Measurements from ENCODE around the gene PPFIA1. TPM values are rescaled to one million over a fixed set of nuclear protein-coding genes. Genes with fewer than 3 reads are reported as not detected.

PPFIA1 gene
- total RNA-seq, 2 experiments from 2014 or later: 34.6 to 53.9 TPM

DNA sequence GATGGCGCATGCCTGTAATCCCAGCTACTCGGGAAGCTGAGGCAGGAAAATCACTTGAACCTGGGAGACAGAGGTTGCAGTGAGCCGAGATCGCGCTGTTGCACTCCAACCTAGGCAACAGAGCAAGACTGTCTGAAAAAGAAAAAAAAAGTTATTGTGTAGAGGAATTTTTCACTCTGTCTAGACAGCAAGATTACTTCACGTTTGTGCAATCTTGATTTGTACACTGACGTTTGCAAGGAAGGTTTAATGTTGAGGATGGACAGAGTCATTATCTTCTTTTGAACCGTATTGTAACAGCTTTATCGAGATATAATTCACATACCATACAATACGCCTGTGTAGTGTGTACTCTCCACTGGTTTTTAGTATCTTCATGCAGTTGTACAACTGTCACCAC is 131.5 kb downstream of the PPFIA1 start:
- Histone ChIP-seq H3K4me2 (ENCODE audit: low read length) (no peak overlapping the region), H3K79me2 (ENCODE audit: insufficient read depth, low read depth, low read length) (no peaks in the 10 kb centered on the region), H3K36me3 (ENCODE audit: insufficient read depth, low read length) (no peaks in the 10 kb centered on the region), H2AFZ (ENCODE audit: low read length) (no peak overlapping the region), H3K4me1 (ENCODE audit: insufficient read depth, low read length, poor library complexity, severe bottlenecking) (peaks cover 14% of the 10 kb centered on the region), H3K27ac (ENCODE audit: low read depth, low read length, poor library complexity, severe bottlenecking) (no peak overlapping the region), H3K9me3 (ENCODE audit: low read length) (no peaks in the 10 kb centered on the region), H3K9me2 (ENCODE audit: insufficient read depth, low read length) (no peaks in the 10 kb centered on the region), H3K4me3 (ENCODE audit: low read depth, low read length, poor library complexity, severe bottlenecking) (no peak overlapping the region), H4K20me1 (ENCODE audit: insufficient read depth, low read length) (no peaks in the 10 kb centered on the region; the same call in 1 of the 2 replicates)
- CTCF ChIA-PET (ENCODE audit: unreplicated experiment): no interaction called here
- no peak for TF ChIP-seq EZH2phosphoT487 (IDR thresholded peaks at IDR 0.05; ENCODE audit: borderline replicate concordance, low read depth, low read length)
- TF ChIP-seq, protein P1, sequence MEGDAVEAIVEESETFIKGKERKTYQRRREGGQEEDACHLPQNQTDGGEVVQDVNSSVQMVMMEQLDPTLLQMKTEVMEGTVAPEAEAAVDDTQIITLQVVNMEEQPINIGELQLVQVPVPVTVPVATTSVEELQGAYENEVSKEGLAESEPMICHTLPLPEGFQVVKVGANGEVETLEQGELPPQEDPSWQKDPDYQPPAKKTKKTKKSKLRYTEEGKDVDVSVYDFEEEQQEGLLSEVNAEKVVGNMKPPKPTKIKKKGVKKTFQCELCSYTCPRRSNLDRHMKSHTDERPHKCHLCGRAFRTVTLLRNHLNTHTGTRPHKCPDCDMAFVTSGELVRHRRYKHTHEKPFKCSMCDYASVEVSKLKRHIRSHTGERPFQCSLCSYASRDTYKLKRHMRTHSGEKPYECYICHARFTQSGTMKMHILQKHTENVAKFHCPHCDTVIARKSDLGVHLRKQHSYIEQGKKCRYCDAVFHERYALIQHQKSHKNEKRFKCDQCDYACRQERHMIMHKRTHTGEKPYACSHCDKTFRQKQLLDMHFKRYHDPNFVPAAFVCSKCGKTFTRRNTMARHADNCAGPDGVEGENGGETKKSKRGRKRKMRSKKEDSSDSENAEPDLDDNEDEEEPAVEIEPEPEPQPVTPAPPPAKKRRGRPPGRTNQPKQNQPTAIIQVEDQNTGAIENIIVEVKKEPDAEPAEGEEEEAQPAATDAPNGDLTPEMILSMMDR (conservative IDR thresholded peaks at IDR 0.05; ENCODE audit: low read length): no peak
- POLR2A ChIA-PET: no interaction called here
- DNase-seq (ENCODE audit: low spot score): no peak
- intact Hi-C loops (cut with micrococcal nuclease; ENCODE audit: unreplicated experiment): no loop called here
- BruUV-seq (replicated peaks): no TSS peak

DNA sequence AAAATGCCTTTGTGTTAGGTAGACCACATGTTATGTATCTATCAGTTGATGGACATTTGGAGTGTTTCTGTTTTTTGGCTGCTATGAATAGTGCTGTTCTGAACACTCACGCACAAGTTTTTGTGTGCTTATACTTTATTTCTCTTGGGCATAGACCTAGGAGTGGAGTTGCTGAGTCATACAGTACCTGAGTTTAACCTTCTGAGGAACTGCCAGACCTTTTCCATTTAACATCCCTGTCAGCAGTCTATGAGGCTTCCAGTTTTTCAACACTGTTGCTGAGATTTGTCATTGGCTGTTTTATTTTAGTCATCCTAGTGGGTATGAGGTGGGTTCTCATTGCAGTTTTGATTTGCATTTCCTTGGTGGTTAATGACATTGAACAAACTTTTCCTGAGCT is 132.2 kb downstream of the PPFIA1 start:
- Histone ChIP-seq H3K4me3 (ENCODE audit: low read depth, low read length, poor library complexity, severe bottlenecking) (no peak overlapping the region), H3K36me3 (ENCODE audit: insufficient read depth, low read length) (no peaks in the 10 kb centered on the region), H3K9me3 (ENCODE audit: low read length) (no peaks in the 10 kb centered on the region), H4K20me1 (ENCODE audit: insufficient read depth, low read length) (no peaks in the 10 kb centered on the region; the same call in 1 of the 2 replicates), H3K79me2 (ENCODE audit: insufficient read depth, low read depth, low read length) (no peaks in the 10 kb centered on the region), H3K4me2 (ENCODE audit: low read length) (no peak overlapping the region), H3K9me2 (ENCODE audit: insufficient read depth, low read length) (no peaks in the 10 kb centered on the region), H3K27ac (ENCODE audit: low read depth, low read length, poor library complexity, severe bottlenecking) (no peak overlapping the region), H3K4me1 (ENCODE audit: insufficient read depth, low read length, poor library complexity, severe bottlenecking) (peaks cover 12% of the 10 kb centered on the region), H2AFZ (ENCODE audit: low read length) (no peak overlapping the region)
- intact Hi-C loops (cut with micrococcal nuclease; ENCODE audit: unreplicated experiment): no loop called here
- DNase-seq (ENCODE audit: low spot score): no peak
- CTCF ChIA-PET (ENCODE audit: unreplicated experiment): no interaction called here
- POLR2A ChIA-PET: no interaction called here
- no TSS peak for BruUV-seq (replicated peaks)
- no peak for TF ChIP-seq EZH2phosphoT487 (IDR thresholded peaks at IDR 0.05; ENCODE audit: borderline replicate concordance, low read depth, low read length)
- TF ChIP-seq, protein P1 (conservative IDR thresholded peaks at IDR 0.05; ENCODE audit: low read length): no peak

DNA sequence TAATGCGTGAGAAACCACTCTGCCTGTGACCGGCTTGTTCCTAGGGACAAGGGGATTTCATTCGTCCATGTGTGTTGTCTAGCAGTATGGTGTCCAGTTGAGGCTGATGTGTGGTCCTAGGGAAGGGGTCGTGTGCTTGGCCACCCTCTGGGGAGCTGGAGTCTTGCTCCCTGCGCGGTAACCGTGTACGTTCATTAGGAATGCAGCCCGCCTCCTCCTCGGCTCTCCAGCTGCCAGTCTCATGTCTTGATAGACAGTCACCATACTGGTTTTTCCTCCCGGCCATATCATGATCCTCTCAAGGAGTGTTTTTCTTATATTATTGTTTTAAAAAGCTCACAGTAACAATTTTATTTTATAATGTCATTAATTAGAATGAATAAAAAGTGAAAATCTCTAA is 133.8 kb downstream of the PPFIA1 start:
- ChIA-PET CTCF (ENCODE audit: unreplicated experiment) (no interaction called here), POLR2A (no interaction called here)
- Histone ChIP-seq H3K36me3 (ENCODE audit: insufficient read depth, low read length) (no peaks in the 10 kb centered on the region), H3K4me3 (ENCODE audit: low read depth, low read length, poor library complexity, severe bottlenecking) (no peak overlapping the region), H3K4me1 (ENCODE audit: insufficient read depth, low read length, poor library complexity, severe bottlenecking) (no peaks in the 10 kb centered on the region), H3K79me2 (ENCODE audit: insufficient read depth, low read depth, low read length) (no peaks in the 10 kb centered on the region), H3K27ac (ENCODE audit: low read depth, low read length, poor library complexity, severe bottlenecking) (no peak overlapping the region), H4K20me1 (ENCODE audit: insufficient read depth, low read length) (no peaks in the 10 kb centered on the region; the same call in 1 of the 2 replicates), H3K9me2 (ENCODE audit: insufficient read depth, low read length) (no peaks in the 10 kb centered on the region), H3K9me3 (ENCODE audit: low read length) (no peaks in the 10 kb centered on the region), H2AFZ (ENCODE audit: low read length) (no peak overlapping the region), H3K4me2 (ENCODE audit: low read length) (no peak overlapping the region)
- DNase-seq (ENCODE audit: low spot score): no peak
- intact Hi-C loops (cut with micrococcal nuclease; ENCODE audit: unreplicated experiment): no loop called here
- BruUV-seq (replicated peaks): no TSS peak
- TF ChIP-seq, protein P1 (conservative IDR thresholded peaks at IDR 0.05; ENCODE audit: low read length): no peak
- no peak for TF ChIP-seq EZH2phosphoT487 (IDR thresholded peaks at IDR 0.05; ENCODE audit: borderline replicate concordance, low read depth, low read length)
